ENCODE data around the gene EDA. TPM values are rescaled to one million over a fixed set of nuclear protein-coding genes. Genes with fewer than 3 reads are reported as not detected.

Gene EDA
- total RNA-seq, 2 experiments from 2014 or later = 0.49 to 0.92 TPM

- Mint-ChIP-seq H3K27me3 (peaks cover 1% of the 10 kb centered on the region), H3K9me3 (no peaks in the 10 kb centered on the region), H3K36me3 (ENCODE audit: low read depth) (no peaks in the 10 kb centered on the region), H3K4me3 (no peak within 1 kb of the TSS), H3K4me1 (ENCODE audit: low read depth) (no peaks in the 10 kb centered on the region), H3K27ac (no peak within 1 kb of the TSS)
- CTCF ChIA-PET = no interaction called here
- ATAC-seq = no peak
- POLR2A ChIA-PET = no interaction called here
- intact Hi-C loops (cut with micrococcal nuclease) = no loop called here
- TF ChIP-seq CTCF (IDR thresholded peaks at IDR 0.05) = no peak
- DNase-seq = no peak
These were observed 446.2 kb downstream of the EDA start, which contains the start of gene OTUD6A for GRCh38 chrX:70062076-70062475. TSS of gene OTUD6A (plus strand) at chrX:70062457. CDS start at chrX:70062525, 68 bp downstream.

GRCh38 chrX:70062961-70063550 lies 447.1 kb downstream of the EDA start:
- H3K36me3 Mint-ChIP-seq (ENCODE audit: low read depth) = no peaks in the 10 kb centered on the region
- POLR2A ChIA-PET = no interaction called here
- intact Hi-C loops (cut with micrococcal nuclease) = no loop called here

GRCh38 chrX:70066646-70067045 lies 450.7 kb downstream of the EDA start:
- Mint-ChIP-seq H3K27ac (no peak overlapping the region), H3K36me3 (ENCODE audit: low read depth) (no peaks in the 10 kb centered on the region), H3K4me1 (ENCODE audit: low read depth) (no peaks in the 10 kb centered on the region), H3K27me3 (no peaks in the 10 kb centered on the region), H3K4me3 (no peak overlapping the region), H3K9me3 (no peaks in the 10 kb centered on the region)
- no peak for TF ChIP-seq CTCF (IDR thresholded peaks at IDR 0.05)
- ChIA-PET CTCF (no interaction called here), POLR2A (interaction anchor here (0.6 kb wide), 1 partner anchor 1222 kb away, joined by 4 read pairs; no protein-coding TSS in a partner anchor)
- ATAC-seq (no peak), DNase-seq (no peak)
- intact Hi-C loops (cut with micrococcal nuclease) = no loop called here

More at GRCh38 chrX:70062961-70063550, 447.1 kb downstream of the EDA start:
- CTCF ChIA-PET = no interaction called here
- Mint-ChIP-seq H3K4me1 (ENCODE audit: low read depth) (no peaks in the 10 kb centered on the region), H3K4me3 (no peak overlapping the region), H3K27me3 (no peaks in the 10 kb centered on the region), H3K27ac (no peak overlapping the region), H3K9me3 (no peaks in the 10 kb centered on the region)
- ATAC-seq (no peak), DNase-seq (no peak)
- no peak for TF ChIP-seq CTCF (IDR thresholded peaks at IDR 0.05)

DNA sequence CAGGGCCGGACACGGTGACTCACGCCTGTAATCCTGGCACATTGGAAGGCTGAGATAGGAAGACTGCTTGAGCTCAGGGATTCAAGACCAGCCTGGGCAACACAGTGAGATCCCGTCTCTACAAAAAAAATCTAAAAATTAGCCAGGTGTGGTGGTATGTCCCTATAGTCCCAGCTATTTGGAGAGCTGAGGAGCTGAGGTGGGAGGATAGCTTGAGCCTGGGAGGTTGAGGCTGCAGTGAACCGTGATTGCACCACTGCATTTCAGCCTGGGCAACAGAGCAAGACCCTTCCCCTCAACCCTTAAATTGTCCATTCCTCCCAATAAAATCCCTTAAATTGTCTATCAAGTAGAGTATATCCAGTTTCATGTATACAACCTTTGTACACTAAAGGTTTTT lies 463.4 kb downstream of the EDA start:
- no peaks in the 10 kb centered on the region for H3K36me3 Mint-ChIP-seq (ENCODE audit: low read depth)
- POLR2A ChIA-PET = no interaction called here
- ATAC-seq (no peak), DNase-seq (no peak)
- H3K9me3 Mint-ChIP-seq = no peaks in the 10 kb centered on the region
- no peak for TF ChIP-seq CTCF (IDR thresholded peaks at IDR 0.05)
- no peak overlapping the region for H3K27ac Mint-ChIP-seq
- intact Hi-C loops (cut with micrococcal nuclease) = no loop called here
- H3K27me3 Mint-ChIP-seq = no peaks in the 10 kb centered on the region
- no peak overlapping the region for H3K4me3 Mint-ChIP-seq
- CTCF ChIA-PET = interaction anchor here (0.7 to 1.2 kb wide), 2 partner anchors 18 to 575 kb away, joined by 3 read pairs; partner anchors contain the start of gene NALF2
- no peaks in the 10 kb centered on the region for H3K4me1 Mint-ChIP-seq (ENCODE audit: low read depth)

DNA sequence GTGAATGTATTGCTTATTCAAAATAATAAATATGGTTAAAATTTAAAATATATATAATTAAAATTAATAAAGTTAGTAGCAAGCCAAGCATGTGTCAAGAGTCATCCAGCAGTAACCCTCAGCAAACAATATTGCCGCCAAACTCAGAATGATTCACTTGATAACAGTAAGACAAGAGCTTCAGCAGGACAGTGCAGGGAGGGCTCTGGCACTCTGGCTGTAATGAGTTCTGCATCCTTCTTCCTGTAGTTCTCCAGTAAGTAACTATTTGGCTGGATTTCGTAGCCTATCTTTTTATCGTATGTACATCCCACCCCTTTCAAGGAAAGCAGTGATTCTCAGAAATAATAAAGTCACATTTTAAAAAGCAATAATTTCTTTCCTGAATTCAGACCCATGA lies 464.0 kb downstream of the EDA start:
- H3K4me1 Mint-ChIP-seq (ENCODE audit: low read depth) = no peaks in the 10 kb centered on the region
- H3K9me3 Mint-ChIP-seq = no peaks in the 10 kb centered on the region
- intact Hi-C loops (cut with micrococcal nuclease) = no loop called here
- ATAC-seq = no peak
- DNase-seq = no peak
- no peaks in the 10 kb centered on the region for H3K36me3 Mint-ChIP-seq (ENCODE audit: low read depth)
- TF ChIP-seq CTCF (IDR thresholded peaks at IDR 0.05) = no peak
- ChIA-PET CTCF (interaction anchor here (1.1 kb wide), 1 partner anchor 18 kb away, joined by 4 read pairs; no protein-coding TSS in a partner anchor), POLR2A (no interaction called here)
- H3K27me3 Mint-ChIP-seq = no peaks in the 10 kb centered on the region
- H3K4me3 Mint-ChIP-seq = no peak overlapping the region
- no peak overlapping the region for H3K27ac Mint-ChIP-seq

Data from activated CD8-positive, alpha-beta T cell treated with anti-CD3 and anti-CD28 coated beads for 36 hours (primary cell).